Stimulated activated CD4-positive, alpha-beta T cell treated with anti-CD3 and anti-CD28 coated beads, Interleukin-15, amount 100 ng/mL, for 1 hour (primary cell): Measurements from ENCODE around the gene ZNF681.
"Not testable (repeated sequence)": the region's sequence is repeated elsewhere in the genome, so short reads cannot be mapped to it uniquely, and the experiment has no call there.

Experiments used
- DNase-seq, 2 donors: peaks; one replicate each; pipeline ENCODE4 v3.0.0-alpha.2; 2020; ENCODE audit warnings: low read depth in 1 of 2, low spot score in 1 of 2

The ZNF681 gene

GRCh38 chr19:23774524-23774971 lies 15.9 kb upstream of the ZNF681 start:
- no peak for DNase-seq

- DNase-seq: no peak
Measured at GRCh38 chr19:23774106-23774505, 15.4 kb upstream of the ZNF681 start.

GRCh38 chr19:23772675-23773063 lies 14.0 kb upstream of the ZNF681 start:
- no peak for DNase-seq

- DNase-seq: no peak
Measured at GRCh38 chr19:23771761-23772674, 13.3 kb upstream of the ZNF681 start.

GRCh38 chr19:23771316-23771715 lies 12.6 kb upstream of the ZNF681 start:
- DNase-seq: no peak

- DNase-seq: no peak
Measured at GRCh38 chr19:23770672-23771250, 12.1 kb upstream of the ZNF681 start.

GRCh38 chr19:23769691-23770468 lies 11.2 kb upstream of the ZNF681 start:
- no peak for DNase-seq

GRCh38 chr19:23766951-23767350 lies 8.3 kb upstream of the ZNF681 start:
- no peak for DNase-seq

GRCh38 chr19:23764781-23765180 lies 6.1 kb upstream of the ZNF681 start:
- DNase-seq: no peak

- DNase-seq: peak; percentile 68 to 72
Measured at GRCh38 chr19:23762884-23763711, 4.4 kb upstream of the ZNF681 start.

GRCh38 chr19:23762548-23762883 lies 3.8 kb upstream of the ZNF681 start:
- no peak for DNase-seq

GRCh38 chr19:23760326-23760725 lies 1.6 kb upstream of the ZNF681 start:
- DNase-seq: not testable (repeated sequence)

GRCh38 chr19:23743633-23744232 lies 15.0 kb downstream of the ZNF681 start:
- DNase-seq: not testable (repeated sequence)

- not testable (repeated sequence) for DNase-seq
Measured at GRCh38 chr19:23730729-23731465, 27.8 kb downstream of the ZNF681 start.

- DNase-seq: not testable (repeated sequence)
Measured at GRCh38 chr19:23724161-23724560, 34.5 kb downstream of the ZNF681 start.

- no peak for DNase-seq
Measured at GRCh38 chr19:23718802-23719201, 39.9 kb downstream of the ZNF681 start.

GRCh38 chr19:23716792-23717191 lies 41.9 kb downstream of the ZNF681 start:
- no peak for DNase-seq

- no peak for DNase-seq
Measured at GRCh38 chr19:23709347-23709746, 49.3 kb downstream of the ZNF681 start.

GRCh38 chr19:23706657-23707056 lies 52.0 kb downstream of the ZNF681 start:
- no peak for DNase-seq

GRCh38 chr19:23699521-23699860 lies 59.2 kb downstream of the ZNF681 start:
- DNase-seq: no peak
